KMS-11 (cell line): ENCODE measurements around the gene VAV3.
"Not testable (repeated sequence)": the region's sequence is repeated elsewhere in the genome, so short reads cannot be mapped to it uniquely, and the experiment has no call there.

ENCODE experiments used
- H2AFZ ChIP-seq: fragments of 200-600 bp; sonication (generic); 2 replicates; pipeline ENCODE4 v1.6.1; 2016; ENCODE audit warnings: antibody characterized with exemption, mixed run types, low read depth
- H3K27ac ChIP-seq: fragments of 200-600 bp; sonication (generic); 2 replicates; pipeline ENCODE4 v1.6.1; 2016; ENCODE audit warnings: mild to moderate bottlenecking, mixed run types
- H3K27me3 ChIP-seq: fragments of 200-600 bp; sonication (generic); 2 replicates; pipeline ENCODE4 v1.6.1; 2017; ENCODE audit warnings: mild to moderate bottlenecking, low read depth, mixed run types, moderate library complexity; ENCODE audit not compliant: insufficient read depth
- H3K36me3 ChIP-seq: fragments of 200-600 bp; sonication (generic); 2 replicates; pipeline ENCODE4 v1.6.1; 2017; ENCODE audit warnings: mild to moderate bottlenecking, mixed run types; ENCODE audit not compliant: insufficient read depth
- H3K4me1 ChIP-seq: fragments of 200-600 bp; sonication (generic); 2 replicates; pipeline ENCODE4 v1.6.1; 2016; ENCODE audit warnings: mild to moderate bottlenecking, low read depth, mixed run types; ENCODE audit not compliant: poor library complexity, severe bottlenecking
- H3K4me2 ChIP-seq: fragments of 200-600 bp; sonication (generic); 2 replicates; pipeline ENCODE4 v1.7.0; 2016; ENCODE audit warnings: mild to moderate bottlenecking, mixed run types
- H3K4me3 ChIP-seq: fragments of 200-600 bp; sonication (generic); IDR thresholded peaks from 2 replicates; pipeline ENCODE4 v1.6.1; 2017; ENCODE audit warnings: low read depth, low read length, mixed read lengths; ENCODE audit not compliant: insufficient read depth
- H3K79me2 ChIP-seq: fragments of 200-600 bp; sonication (generic); 2 replicates; pipeline ENCODE4 v1.6.1; 2016; ENCODE audit warnings: low read depth, mixed run types; ENCODE audit not compliant: insufficient read depth
- H3K9ac ChIP-seq: fragments of 200-600 bp; sonication (generic); 2 replicates; pipeline ENCODE4 v1.6.1; 2016; ENCODE audit warnings: mild to moderate bottlenecking, mixed run types
- H4K20me1 ChIP-seq: fragments of 200-600 bp; sonication (generic); 2 replicates; pipeline ENCODE4 v1.6.1; 2016; ENCODE audit warnings: mild to moderate bottlenecking, mixed run types; ENCODE audit not compliant: insufficient read depth
- CTCF ChIP-seq: fragments of 200-600 bp; sonication (generic); conservative IDR thresholded peaks from 2 replicates; pipeline ENCODE4 v1.6.1; 2017; ENCODE audit warnings: low read depth, mild to moderate bottlenecking, antibody characterized with exemption, low read length, moderate library complexity, mixed read lengths

VAV3 gene

GRCh38 chr1:107858323-107858722, 106.7 kb downstream of the VAV3 start:
- Histone ChIP-seq H3K4me3 (no peak overlapping the region), H3K4me1 (no peaks in the 10 kb centered on the region), H3K79me2 (no peaks in the 10 kb centered on the region), H3K9ac (no peak overlapping the region), H3K4me2 (no peak overlapping the region), H2AFZ (no peak overlapping the region), H3K27me3 (no peaks in the 10 kb centered on the region), H3K27ac (no peak overlapping the region), H4K20me1 (no peaks in the 10 kb centered on the region), H3K36me3 (no peaks in the 10 kb centered on the region)
- no peak for TF ChIP-seq CTCF

- H2AFZ ChIP-seq, result no peak overlapping the region
- H3K9ac ChIP-seq, result no peak overlapping the region
- H3K4me1 ChIP-seq, result no peaks in the 10 kb centered on the region
- no peaks in the 10 kb centered on the region for H3K27me3 ChIP-seq
- H3K4me3 ChIP-seq, result no peak overlapping the region
- no peak overlapping the region for H3K4me2 ChIP-seq
- no peak overlapping the region for H3K27ac ChIP-seq
- no peaks in the 10 kb centered on the region for H3K36me3 ChIP-seq
- H3K79me2 ChIP-seq, result no peaks in the 10 kb centered on the region
- H4K20me1 ChIP-seq, result no peaks in the 10 kb centered on the region
- no peak for TF ChIP-seq CTCF
Observed at GRCh38 chr1:107851418-107851817, 113.6 kb downstream of the VAV3 start.

GRCh38 chr1:107844541-107845194, 120.3 kb downstream of the VAV3 start:
- not testable (repeated sequence) for H3K36me3 ChIP-seq, H4K20me1 ChIP-seq, H3K79me2 ChIP-seq, H2AFZ ChIP-seq, H3K27ac ChIP-seq, H3K9ac ChIP-seq, H3K27me3 ChIP-seq, H3K4me2 ChIP-seq, H3K4me1 ChIP-seq, H3K4me3 ChIP-seq

- Histone ChIP-seq H3K9ac (no peak overlapping the region), H3K27me3 (no peaks in the 10 kb centered on the region), H3K4me2 (no peak overlapping the region), H3K36me3 (no peaks in the 10 kb centered on the region), H3K27ac (no peak overlapping the region), H4K20me1 (no peaks in the 10 kb centered on the region), H3K4me1 (no peaks in the 10 kb centered on the region), H3K79me2 (no peaks in the 10 kb centered on the region), H2AFZ (no peak overlapping the region), H3K4me3 (no peak overlapping the region)
- no peak for TF ChIP-seq CTCF
Observed at GRCh38 chr1:107843989-107844388, 121.0 kb downstream of the VAV3 start.

- Histone ChIP-seq H3K9ac (no peak overlapping the region), H2AFZ (no peak overlapping the region), H3K79me2 (no peaks in the 10 kb centered on the region), H3K36me3 (no peaks in the 10 kb centered on the region), H4K20me1 (no peaks in the 10 kb centered on the region), H3K4me1 (no peaks in the 10 kb centered on the region), H3K4me3 (no peak overlapping the region), H3K27me3 (no peaks in the 10 kb centered on the region), H3K27ac (no peak overlapping the region), H3K4me2 (no peak overlapping the region)
- no peak for TF ChIP-seq CTCF
Observed at GRCh38 chr1:107842241-107842640, 122.7 kb downstream of the VAV3 start.
